Amygdala (tissue), 56 donors: ENCODE results near the gene RPS6KB2.
"Not testable (repeated sequence)": the region's sequence is repeated elsewhere in the genome, so short reads cannot be mapped to it uniquely, and the experiment has no call there.

Experiments
- DNase-seq, 56 donors: peaks; one replicate each; lab custom pipeline; 2025; lab: John Stamatoyannopoulos, UW

Gene RPS6KB2

GRCh38 chr11:67423466-67423865, 4.8 kb upstream of the RPS6KB2 start:
- DNase-seq: no peak

- no peak for DNase-seq
These were observed 4.2 kb upstream of the RPS6KB2 start for GRCh38 chr11:67423891-67424613.

GRCh38 chr11:67427364-67427859, 882 bp upstream of the RPS6KB2 start:
- not testable (repeated sequence) for DNase-seq

GRCh38 chr11:67429038-67429668, 859 bp downstream of the RPS6KB2 start:
- no peak for DNase-seq

GRCh38 chr11:67429722-67430121, 1.4 kb downstream of the RPS6KB2 start:
- no peak for DNase-seq

GRCh38 chr11:67431346-67432249, 3.3 kb downstream of the RPS6KB2 start:
- no peak for DNase-seq

- no peak for DNase-seq
These were observed 4.5 kb downstream of the RPS6KB2 start for GRCh38 chr11:67432655-67433349.

- DNase-seq: no peak
These were observed 5.5 kb downstream of the RPS6KB2 start for GRCh38 chr11:67433536-67434394.

GRCh38 chr11:67434395-67434881, 6.1 kb downstream of the RPS6KB2 start:
- DNase-seq: no peak

- DNase-seq: no peak
These were observed 6.9 kb downstream of the RPS6KB2 start for GRCh38 chr11:67435031-67435726.

GRCh38 chr11:67435727-67436458, 7.6 kb downstream of the RPS6KB2 start:
- DNase-seq: no peak

GRCh38 chr11:67436459-67437081, 8.3 kb downstream of the RPS6KB2 start:
- DNase-seq: no peak

- no peak for DNase-seq
These were observed 9.0 kb downstream of the RPS6KB2 start, which contains the start of gene PTPRCAP for GRCh38 chr11:67437082-67437808. Gene PTPRCAP, minus strand, starts transcription at chr11:67437682. Its CDS starts 63 bp downstream, at chr11:67437619.

GRCh38 chr11:67437809-67438157, 9.5 kb downstream of the RPS6KB2 start:
- no peak for DNase-seq

GRCh38 chr11:67438158-67438902, 10.0 kb downstream of the RPS6KB2 start:
- DNase-seq: no peak
